OCI-LY3 (cell line): ENCODE data around the gene DIAPH2.

Experiments used
- EZH2phosphoT487 ChIP-seq: fragments of 200-600 bp; shearing (Covaris generic); IDR thresholded peaks from 2 replicates; pipeline ENCODE4 v1.6.1; 2018; ENCODE audit warnings: antibody characterized with exemption, mixed run types, low read depth
- TF ChIP-seq, protein P1 (sequence below): fragments of 200-600, 300-600 bp; sonication (generic); IDR thresholded peaks from 2 replicates; pipeline ENCODE4 v1.5.1; 2014; ENCODE audit warnings: antibody characterized with exemption, low read length, low read depth

DNA sequence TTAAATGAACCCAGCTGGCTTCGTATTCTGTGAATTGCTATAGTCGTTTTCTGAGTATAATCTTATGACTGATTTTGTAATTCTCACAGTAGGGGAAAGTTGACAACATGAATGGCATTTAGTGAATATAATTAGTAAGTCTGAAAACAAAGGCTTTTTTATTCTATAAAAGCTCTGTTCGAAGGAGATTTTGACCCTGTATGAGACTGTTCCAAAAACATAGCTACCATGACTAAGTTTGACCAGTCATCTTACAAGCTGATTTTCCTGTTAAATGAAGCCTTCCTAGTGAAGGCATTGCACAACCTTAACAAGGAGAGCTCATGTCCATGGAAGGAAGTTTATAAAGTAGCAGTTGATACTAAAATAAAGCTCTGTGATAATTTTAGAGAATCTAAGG lies 441.4 kb downstream of the DIAPH2 start:
- TF ChIP-seq, protein P1, sequence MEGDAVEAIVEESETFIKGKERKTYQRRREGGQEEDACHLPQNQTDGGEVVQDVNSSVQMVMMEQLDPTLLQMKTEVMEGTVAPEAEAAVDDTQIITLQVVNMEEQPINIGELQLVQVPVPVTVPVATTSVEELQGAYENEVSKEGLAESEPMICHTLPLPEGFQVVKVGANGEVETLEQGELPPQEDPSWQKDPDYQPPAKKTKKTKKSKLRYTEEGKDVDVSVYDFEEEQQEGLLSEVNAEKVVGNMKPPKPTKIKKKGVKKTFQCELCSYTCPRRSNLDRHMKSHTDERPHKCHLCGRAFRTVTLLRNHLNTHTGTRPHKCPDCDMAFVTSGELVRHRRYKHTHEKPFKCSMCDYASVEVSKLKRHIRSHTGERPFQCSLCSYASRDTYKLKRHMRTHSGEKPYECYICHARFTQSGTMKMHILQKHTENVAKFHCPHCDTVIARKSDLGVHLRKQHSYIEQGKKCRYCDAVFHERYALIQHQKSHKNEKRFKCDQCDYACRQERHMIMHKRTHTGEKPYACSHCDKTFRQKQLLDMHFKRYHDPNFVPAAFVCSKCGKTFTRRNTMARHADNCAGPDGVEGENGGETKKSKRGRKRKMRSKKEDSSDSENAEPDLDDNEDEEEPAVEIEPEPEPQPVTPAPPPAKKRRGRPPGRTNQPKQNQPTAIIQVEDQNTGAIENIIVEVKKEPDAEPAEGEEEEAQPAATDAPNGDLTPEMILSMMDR, result no peak
- no peak for TF ChIP-seq EZH2phosphoT487
